Panc1 (cell line): ENCODE measurements around the gene EPHB6.

Experiments used
- POLR2AphosphoS5 ChIP-seq: IDR thresholded peaks from 2 replicates; pipeline ENCODE4 v1.6.1; 2012; ENCODE audit warnings: mild to moderate bottlenecking, low read depth, low read length, moderate library complexity
- TF ChIP-seq, protein P1 (sequence below): fragments of 450-650 bp; IDR thresholded peaks from 2 replicates; pipeline ENCODE4 v1.5.1; 2017; ENCODE audit warnings: mild to moderate bottlenecking

DNA sequence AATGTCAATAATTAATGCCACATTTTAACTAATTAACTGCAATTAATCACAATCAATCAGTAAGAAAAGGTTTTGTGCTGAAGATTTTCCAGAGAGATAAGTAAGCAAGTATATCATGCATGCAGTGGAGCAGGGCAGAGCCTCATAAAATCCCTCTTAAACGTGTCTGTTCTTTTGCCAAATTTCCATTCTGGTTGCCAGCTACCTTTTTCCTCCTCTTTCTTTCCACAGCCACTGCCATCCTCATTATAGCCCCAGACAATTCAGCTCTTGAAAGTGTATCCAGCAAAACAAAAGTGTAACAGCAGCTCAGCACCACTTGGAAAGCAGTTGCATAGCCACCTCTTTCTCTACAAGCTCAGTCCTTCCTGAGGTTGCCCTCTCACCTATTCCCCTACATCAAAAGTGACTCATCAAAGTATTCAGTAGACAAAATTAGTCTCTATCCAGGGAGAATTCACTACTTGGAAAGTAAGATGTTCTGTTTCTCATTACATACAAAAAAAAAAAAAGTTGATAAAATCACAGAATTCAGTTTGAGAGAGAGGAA, 26.9 kb upstream of the EPHB6 start:
- TF ChIP-seq, protein P1, sequence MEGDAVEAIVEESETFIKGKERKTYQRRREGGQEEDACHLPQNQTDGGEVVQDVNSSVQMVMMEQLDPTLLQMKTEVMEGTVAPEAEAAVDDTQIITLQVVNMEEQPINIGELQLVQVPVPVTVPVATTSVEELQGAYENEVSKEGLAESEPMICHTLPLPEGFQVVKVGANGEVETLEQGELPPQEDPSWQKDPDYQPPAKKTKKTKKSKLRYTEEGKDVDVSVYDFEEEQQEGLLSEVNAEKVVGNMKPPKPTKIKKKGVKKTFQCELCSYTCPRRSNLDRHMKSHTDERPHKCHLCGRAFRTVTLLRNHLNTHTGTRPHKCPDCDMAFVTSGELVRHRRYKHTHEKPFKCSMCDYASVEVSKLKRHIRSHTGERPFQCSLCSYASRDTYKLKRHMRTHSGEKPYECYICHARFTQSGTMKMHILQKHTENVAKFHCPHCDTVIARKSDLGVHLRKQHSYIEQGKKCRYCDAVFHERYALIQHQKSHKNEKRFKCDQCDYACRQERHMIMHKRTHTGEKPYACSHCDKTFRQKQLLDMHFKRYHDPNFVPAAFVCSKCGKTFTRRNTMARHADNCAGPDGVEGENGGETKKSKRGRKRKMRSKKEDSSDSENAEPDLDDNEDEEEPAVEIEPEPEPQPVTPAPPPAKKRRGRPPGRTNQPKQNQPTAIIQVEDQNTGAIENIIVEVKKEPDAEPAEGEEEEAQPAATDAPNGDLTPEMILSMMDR, result no peak
- no peak for TF ChIP-seq POLR2AphosphoS5
